Liver (tissue), 9 donors: ENCODE measurements around the gene CDH23. TPM values are rescaled to one million over a fixed set of nuclear protein-coding genes. Genes with fewer than 3 reads are reported as not detected.

ENCODE experiments used
- DNase-seq: peaks from one replicate; pipeline ENCODE4 v3.0.0-alpha.2; 2017; ENCODE audit warnings: low spot score
- H3K27ac ChIP-seq, 2 donors: one replicate each; pipeline ENCODE4 v1.7.0; 2013; ENCODE audit warnings: inconsistent platforms in 2 of 2, low read length in 2 of 2, control low read depth in 1 of 2, low read depth in 1 of 2, mild to moderate bottlenecking in 1 of 2
- H3K27me3 ChIP-seq, 4 donors: one replicate each; pipeline versions ENCODE4 v1.6.1 to v1.7.0; 2013; ENCODE audit warnings: low read length in 3 of 4, inconsistent platforms in 1 of 4, mild to moderate bottlenecking in 1 of 4, moderate library complexity in 1 of 4; ENCODE audit not compliant: control insufficient read depth in 4 of 4, insufficient read depth in 4 of 4
- H3K36me3 ChIP-seq, 4 donors: one replicate each; pipeline versions ENCODE4 v1.6.1 to v1.7.0; 2013; ENCODE audit warnings: low read length in 3 of 4, mild to moderate bottlenecking in 3 of 4, low read depth in 1 of 4, moderate library complexity in 1 of 4; ENCODE audit not compliant: control insufficient read depth in 4 of 4, insufficient read depth in 3 of 4
- H3K4me1 ChIP-seq, 4 donors: one replicate each; pipeline versions ENCODE4 v1.6.1 to v1.7.0; 2013; ENCODE audit warnings: low read length in 3 of 4, mild to moderate bottlenecking in 3 of 4, moderate library complexity in 1 of 4; ENCODE audit not compliant: control insufficient read depth in 4 of 4, insufficient read depth in 4 of 4
- H3K4me3 ChIP-seq, 3 donors: one replicate each; pipeline versions ENCODE4 v1.6.1 to v1.7.0; 2013; ENCODE audit warnings: low read length in 3 of 3, control low read depth in 1 of 3, low read depth in 1 of 3, mild to moderate bottlenecking in 1 of 3
- H3K9ac ChIP-seq, 2 donors: one replicate each; pipeline ENCODE4 v1.7.0; 2013; ENCODE audit warnings: low read length in 2 of 2, mild to moderate bottlenecking in 2 of 2, moderate library complexity in 2 of 2, control low read depth in 1 of 2, low read depth in 1 of 2
- H3K9me3 ChIP-seq, 4 donors: one replicate each; pipeline versions ENCODE4 v1.6.1 to v1.7.0; 2013; ENCODE audit warnings: low read length in 3 of 4; ENCODE audit not compliant: control insufficient read depth in 4 of 4
- EGR1 ChIP-seq, 2 donors: IDR thresholded peaks; 2 replicates each; pipeline ENCODE4 v1.6.1; 2016 to 2018; ENCODE audit warnings: antibody characterized with exemption in 2 of 2, low read depth in 2 of 2
- FOXA1 ChIP-seq: IDR thresholded peaks from 2 replicates; pipeline ENCODE4 v1.6.1; 2016; ENCODE audit warnings: antibody characterized with exemption
- FOXA2 ChIP-seq: IDR thresholded peaks from 2 replicates; pipeline ENCODE4 v1.6.1; 2016; ENCODE audit warnings: antibody characterized with exemption
- GABPA ChIP-seq, 2 donors: IDR thresholded peaks in 1 of 2; conservative IDR thresholded peaks in 1 of 2; 2 replicates each; pipeline ENCODE4 v1.6.1; 2016; ENCODE audit warnings: antibody characterized with exemption in 2 of 2, mild to moderate bottlenecking in 1 of 2, moderate library complexity in 1 of 2
- HNF4A ChIP-seq, 2 donors: conservative IDR thresholded peaks; 2 replicates each; pipeline ENCODE4 v1.6.1; 2016; ENCODE audit warnings: antibody characterized with exemption in 2 of 2, mild to moderate bottlenecking in 2 of 2
- HNF4G ChIP-seq: IDR thresholded peaks from 2 replicates; pipeline ENCODE4 v1.6.1; 2016; ENCODE audit warnings: antibody characterized with exemption
- JUND ChIP-seq, 2 donors: IDR thresholded peaks; 2 replicates each; pipeline ENCODE4 v1.6.1; 2016; ENCODE audit warnings: antibody characterized with exemption in 2 of 2
- NR2F2 ChIP-seq: IDR thresholded peaks from 2 replicates; pipeline ENCODE4 v1.6.1; 2016; ENCODE audit warnings: antibody characterized with exemption
- RAD21 ChIP-seq, 2 donors: IDR thresholded peaks; 2 replicates each; pipeline ENCODE4 v1.6.1; 2016; ENCODE audit warnings: antibody characterized with exemption in 2 of 2, mild to moderate bottlenecking in 2 of 2
- REST ChIP-seq: IDR thresholded peaks from 2 replicates; pipeline ENCODE4 v1.6.1; 2016; ENCODE audit warnings: antibody characterized with exemption, mild to moderate bottlenecking
- RXRA ChIP-seq, 2 donors: IDR thresholded peaks; 2 replicates each; pipeline ENCODE4 v1.6.1; 2017 to 2018; ENCODE audit warnings: antibody characterized with exemption in 2 of 2, mild to moderate bottlenecking in 1 of 2
- SP1 ChIP-seq: IDR thresholded peaks from 2 replicates; pipeline ENCODE4 v1.6.1; 2018; ENCODE audit warnings: antibody characterized with exemption, mild to moderate bottlenecking
- TAF1 ChIP-seq: conservative IDR thresholded peaks from 2 replicates; pipeline ENCODE4 v1.6.1; 2016; ENCODE audit warnings: antibody characterized with exemption, mild to moderate bottlenecking
- YY1 ChIP-seq: IDR thresholded peaks from 2 replicates; pipeline ENCODE4 v1.6.1; 2016; ENCODE audit warnings: antibody characterized with exemption, mild to moderate bottlenecking
- ZBTB33 ChIP-seq: IDR thresholded peaks from 2 replicates; pipeline ENCODE4 v1.6.1; 2016; ENCODE audit warnings: antibody characterized with exemption
- WGBS: extraction: QIAGEN DNeasy Blood & Tissue Kit; methylation state at CpG from one replicate; pipeline ENCODE4 v1.1.7; 2013; 5-methylcytosine and 5-hydroxymethylcytosine counted together
- polyA plus RNA-seq, 2 donors: library from polyadenylated mRNA; stranded (reverse) in 1 of 2; unstranded in 1 of 2; fragments of 200-250 nt in 1 of 2; fragments of >200 nt in 1 of 2; fragmentation: Nextera tagmentation in 1 of 2; extraction: Ambion mirVana in 1 of 2; gene quantifications; one replicate each; pipeline versions ENCODE4 v1.2.1 to v1.2.3, GENCODE V29; 2013 to 2015
- total RNA-seq, 2 donors: library from RNA; depleted of rRNA; stranded (reverse); fragments of >200 nt; gene quantifications; one replicate each; pipeline ENCODE4 v1.2.3, GENCODE V29; 2014
- TF ChIP-seq, protein P1 (sequence below): IDR thresholded peaks from 2 replicates; pipeline ENCODE4 v1.6.1; 2016; ENCODE audit warnings: antibody characterized with exemption
- TF ChIP-seq, protein P2 (sequence below): IDR thresholded peaks from 2 replicates; pipeline ENCODE4 v1.6.1; 2016; ENCODE audit warnings: antibody characterized with exemption
- TF ChIP-seq, protein P3 (sequence below): fragments of 150-350 bp; IDR thresholded peaks from 2 replicates; pipeline ENCODE4 v1.5.1; 2017; ENCODE audit warnings: improper control_type of control experiment, low read depth, low read length; ENCODE audit not compliant: missing input control
- donor health status: healthy.
- donor health status: healthy.
- donor health status: healthy.
- donor health status: healthy.
- donor health status: healthy.

The CDH23 gene
- total and polyA plus RNA-seq, 4 donors = 1.5 to 4.7 (median 3.4) TPM

GRCh38 chr10:71372882-71373495 is 23.7 kb upstream of the CDH23 start:
- TF ChIP-seq ZBTB33 (no peak), REST (no peak), YY1 (no peak), FOXA1 (no peak), TAF1 (no peak), HNF4A (conservative IDR thresholded peaks at IDR 0.05) (no peak), EGR1 (IDR thresholded peaks at IDR 0.05; ENCODE audit: low read depth in 2 of 2) (no peak), RAD21 (IDR thresholded peaks at IDR 0.05) (no peak), HNF4G (no peak), SP1 (no peak), NR2F2 (no peak), GABPA (IDR thresholded peaks at IDR 0.05 in 1 of 2, conservative IDR thresholded peaks at IDR 0.05 in 1 of 2) (no peak), RXRA (IDR thresholded peaks at IDR 0.05) (no peak), FOXA2 (no peak), JUND (IDR thresholded peaks at IDR 0.05) (no peak)
- TF ChIP-seq, protein P1, sequence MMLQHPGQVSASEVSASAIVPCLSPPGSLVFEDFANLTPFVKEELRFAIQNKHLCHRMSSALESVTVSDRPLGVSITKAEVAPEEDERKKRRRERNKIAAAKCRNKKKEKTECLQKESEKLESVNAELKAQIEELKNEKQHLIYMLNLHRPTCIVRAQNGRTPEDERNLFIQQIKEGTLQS = no peak
- TF ChIP-seq, protein P2, sequence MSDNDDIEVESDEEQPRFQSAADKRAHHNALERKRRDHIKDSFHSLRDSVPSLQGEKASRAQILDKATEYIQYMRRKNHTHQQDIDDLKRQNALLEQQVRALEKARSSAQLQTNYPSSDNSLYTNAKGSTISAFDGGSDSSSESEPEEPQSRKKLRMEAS = no peak
- TF ChIP-seq, protein P3, sequence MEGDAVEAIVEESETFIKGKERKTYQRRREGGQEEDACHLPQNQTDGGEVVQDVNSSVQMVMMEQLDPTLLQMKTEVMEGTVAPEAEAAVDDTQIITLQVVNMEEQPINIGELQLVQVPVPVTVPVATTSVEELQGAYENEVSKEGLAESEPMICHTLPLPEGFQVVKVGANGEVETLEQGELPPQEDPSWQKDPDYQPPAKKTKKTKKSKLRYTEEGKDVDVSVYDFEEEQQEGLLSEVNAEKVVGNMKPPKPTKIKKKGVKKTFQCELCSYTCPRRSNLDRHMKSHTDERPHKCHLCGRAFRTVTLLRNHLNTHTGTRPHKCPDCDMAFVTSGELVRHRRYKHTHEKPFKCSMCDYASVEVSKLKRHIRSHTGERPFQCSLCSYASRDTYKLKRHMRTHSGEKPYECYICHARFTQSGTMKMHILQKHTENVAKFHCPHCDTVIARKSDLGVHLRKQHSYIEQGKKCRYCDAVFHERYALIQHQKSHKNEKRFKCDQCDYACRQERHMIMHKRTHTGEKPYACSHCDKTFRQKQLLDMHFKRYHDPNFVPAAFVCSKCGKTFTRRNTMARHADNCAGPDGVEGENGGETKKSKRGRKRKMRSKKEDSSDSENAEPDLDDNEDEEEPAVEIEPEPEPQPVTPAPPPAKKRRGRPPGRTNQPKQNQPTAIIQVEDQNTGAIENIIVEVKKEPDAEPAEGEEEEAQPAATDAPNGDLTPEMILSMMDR = no peak
- Histone ChIP-seq H3K27ac (peak overlapping the region in 1 of 2 donors; percentile 10), H3K4me1 (peaks cover 0 to 11% (median 7%) of the 10 kb centered on the region in 4 donors), H3K9ac (no peak overlapping the region), H3K4me3 (no peak overlapping the region), H3K36me3 (no peaks in the 10 kb centered on the region), H3K27me3 (no peaks in the 10 kb centered on the region), H3K9me3 (no peaks in the 10 kb centered on the region)
- WGBS = 74% methylated on average over 10 of the region's 10 CpGs
- DNase-seq = no peak
